DND-41 (cell line): ENCODE data around the gene PES1.

Experiments used
- CTCF ChIP-seq: IDR thresholded peaks from 2 replicates; pipeline ENCODE4 v1.5.1; 2012; ENCODE audit warnings: borderline replicate concordance, low read length, moderate library complexity, mild to moderate bottlenecking; ENCODE audit not compliant: poor library complexity, severe bottlenecking; ENCODE audit errors: extremely low read depth
- EZH2 ChIP-seq: IDR thresholded peaks from 3 replicates; pipeline ENCODE4 v1.6.1; 2012; ENCODE audit warnings: borderline replicate concordance, low read depth, mild to moderate bottlenecking, moderate library complexity, low read length, inconsistent platforms; ENCODE audit not compliant: severe bottlenecking

- TF ChIP-seq CTCF (no peak), EZH2 (no peak)
Observed at GRCh38 chr22:30564045-30564760, 27.5 kb downstream of the PES1 start.
